GM18951 (cell line): ENCODE data around the gene NTM.

Experiments used
- POLR2A ChIP-seq: IDR thresholded peaks from 4 replicates; pipeline ENCODE4 v1.6.1; 2011; ENCODE audit warnings: mild to moderate bottlenecking; ENCODE audit not compliant: insufficient read length, insufficient read depth; ENCODE audit errors: extremely low read depth
- in situ Hi-C: fragments of 300-500 bp; cut with MboI; formaldehyde crosslinking; loops from one replicate; pipeline ENCODE4 v1.12.0; 2022; ENCODE audit warnings: low sequenced_read_pairs, mixed read lengths, inconsistent platforms; ENCODE audit not compliant: unreplicated experiment

NTM gene

GRCh38 chr11:131964698-131965483 is 594.5 kb downstream of the NTM start:
- in situ Hi-C loops, result no loop called here
- no peak for TF ChIP-seq POLR2A

- in situ Hi-C loops, result no loop called here
Observed at GRCh38 chr11:131965504-131965903, 595.1 kb downstream of the NTM start.

GRCh38 chr11:131966667-131967066 is 596.3 kb downstream of the NTM start:
- TF ChIP-seq POLR2A, result no peak
- in situ Hi-C loops, result no loop called here

More at GRCh38 chr11:131965504-131965903, 595.1 kb downstream of the NTM start:
- no peak for TF ChIP-seq POLR2A

GRCh38 chr11:131969261-131969660 is 598.8 kb downstream of the NTM start:
- TF ChIP-seq POLR2A, result no peak
- in situ Hi-C loops, result no loop called here

- no peak for TF ChIP-seq POLR2A
- in situ Hi-C loops, result no loop called here
Observed at GRCh38 chr11:131973061-131973460, 602.6 kb downstream of the NTM start.

GRCh38 chr11:131975619-131976018 is 605.2 kb downstream of the NTM start:
- TF ChIP-seq POLR2A, result no peak
- in situ Hi-C loops, result no loop called here

GRCh38 chr11:131976021-131976420 is 605.6 kb downstream of the NTM start:
- in situ Hi-C loops, result no loop called here
- no peak for TF ChIP-seq POLR2A

- TF ChIP-seq POLR2A, result no peak
- in situ Hi-C loops, result no loop called here
Observed at GRCh38 chr11:131977231-131977630, 606.8 kb downstream of the NTM start.

- no peak for TF ChIP-seq POLR2A
- in situ Hi-C loops, result no loop called here
Observed at GRCh38 chr11:131977854-131978253, 607.4 kb downstream of the NTM start.

GRCh38 chr11:131978351-131978750 is 607.9 kb downstream of the NTM start:
- in situ Hi-C loops, result no loop called here
- no peak for TF ChIP-seq POLR2A

GRCh38 chr11:131979364-131979763 is 608.9 kb downstream of the NTM start:
- TF ChIP-seq POLR2A, result no peak
- in situ Hi-C loops, result no loop called here

GRCh38 chr11:131980199-131980598 is 609.8 kb downstream of the NTM start:
- TF ChIP-seq POLR2A, result no peak
- in situ Hi-C loops, result no loop called here

GRCh38 chr11:131980888-131981668 is 610.7 kb downstream of the NTM start:
- in situ Hi-C loops, result no loop called here
- TF ChIP-seq POLR2A, result no peak

GRCh38 chr11:131982154-131982553 is 611.7 kb downstream of the NTM start:
- TF ChIP-seq POLR2A, result no peak
- in situ Hi-C loops, result no loop called here
